SK-N-SH (cell line): ENCODE data around the gene PBX1. TPM values are rescaled to one million over a fixed set of nuclear protein-coding genes. Genes with fewer than 3 reads are reported as not detected.

Experiments
- CTCF ChIA-PET: fragments of 300-600, 350-600 bp; formaldehyde crosslinking; extraction: SDS; loops from one replicate; lab custom pipeline; 2021; lab: Yijun Ruan, JAX
- POLR2A ChIA-PET: fragments of 350-600 bp; sonication (Branson Sonifier 250); formaldehyde crosslinking; extraction: SDS; loops from one replicate; lab custom pipeline; 2020; ENCODE audit warnings: antibody characterized with exemption, inconsistent platforms; lab: Yijun Ruan, JAX
- DNase-seq: peaks from one replicate; pipeline ENCODE4 v3.0.0; 2012
- H2AFZ ChIP-seq: fragments of 200-600 bp; sonication (generic); 2 replicates; pipeline ENCODE4 v1.8.1; 2016; ENCODE audit warnings: antibody characterized with exemption, mild to moderate bottlenecking, low read depth
- H3F3A ChIP-seq: fragments of 200-600 bp; sonication (generic); replicated peaks from 2 replicates; pipeline ENCODE3; 2016; ENCODE audit warnings: antibody characterized with exemption, mild to moderate bottlenecking; ENCODE audit not compliant: insufficient read depth
- H3K27ac ChIP-seq, 2 experiments: fragments of 200-500 bp in 1 of 2; fragments of 200-600 bp in 1 of 2; sonication (Bioruptor generic) in 1 of 2; sonication (generic), shearing (Covaris generic) in 1 of 2; 2 replicates each; pipeline versions ENCODE4 v1.5.1 to v1.6.1; 2014 to 2016; ENCODE audit warnings: low read depth in 2 of 2, inconsistent platforms in 1 of 2, low read length in 1 of 2, mild to moderate bottlenecking in 1 of 2, mixed read lengths in 1 of 2
- H3K27me3 ChIP-seq: fragments of 200-600 bp; sonication (generic), shearing (Covaris generic); 2 replicates; pipeline ENCODE4 v1.6.1; 2016; ENCODE audit warnings: mixed run types; ENCODE audit not compliant: insufficient read depth
- H3K36me3 ChIP-seq, 2 experiments: fragments of 200-500 bp in 1 of 2; fragments of 200-600 bp in 1 of 2; sonication (Bioruptor generic) in 1 of 2; sonication (generic) in 1 of 2; replicated peaks in 1 of 2; 2 replicates each; pipeline versions ENCODE3 to v1.5.1; 2014 to 2016; ENCODE audit warnings: low read length in 1 of 2, mild to moderate bottlenecking in 1 of 2; ENCODE audit not compliant: insufficient read depth in 2 of 2, control insufficient read depth in 1 of 2
- H3K4me1 ChIP-seq, 2 experiments: fragments of 200-500 bp in 1 of 2; fragments of 200-600 bp in 1 of 2; sonication (Bioruptor generic) in 1 of 2; sonication (generic), shearing (Covaris generic) in 1 of 2; 2 replicates each; pipeline versions ENCODE4 v1.5.1 to v1.6.1; 2014 to 2016; ENCODE audit warnings: low read depth in 1 of 2, low read length in 1 of 2, mixed run types in 1 of 2; ENCODE audit not compliant: insufficient read depth in 2 of 2, control insufficient read depth in 1 of 2
- H3K4me2 ChIP-seq: fragments of 200-600 bp; sonication (generic), shearing (Covaris generic); 2 replicates; pipeline ENCODE4 v1.6.1; 2017; ENCODE audit warnings: mixed run types
- H3K4me3 ChIP-seq, 2 experiments: fragments of 200-500 bp in 1 of 2; fragments of 200-600 bp in 1 of 2; sonication (Bioruptor generic) in 1 of 2; sonication (generic), shearing (Covaris generic) in 1 of 2; 2 replicates each; pipeline versions ENCODE4 v1.5.1 to v1.8.1; 2014 to 2016; ENCODE audit warnings: low read depth in 2 of 2, inconsistent platforms in 1 of 2, low read length in 1 of 2, mild to moderate bottlenecking in 1 of 2, mixed read lengths in 1 of 2, moderate library complexity in 1 of 2
- H3K79me2 ChIP-seq: fragments of 200-600 bp; sonication (generic); 2 replicates; pipeline ENCODE4 v1.8.1; 2017; ENCODE audit warnings: mild to moderate bottlenecking; ENCODE audit not compliant: insufficient read depth
- H3K9ac ChIP-seq: fragments of 200-600 bp; sonication (generic); 2 replicates; pipeline ENCODE4 v1.6.1; 2017; ENCODE audit warnings: mixed run types
- H3K9me2 ChIP-seq: fragments of 200-600 bp; sonication (generic); 2 replicates; pipeline ENCODE4 v1.6.1; 2017; ENCODE audit warnings: mixed run types
- H3K9me3 ChIP-seq: fragments of 200-600 bp; sonication (generic); 2 replicates; pipeline ENCODE4 v1.6.1; 2017; ENCODE audit warnings: mixed run types, mild to moderate bottlenecking, moderate library complexity
- H4K20me1 ChIP-seq: fragments of 200-600 bp; sonication (generic); 2 replicates; pipeline ENCODE4 v1.6.1; 2017; ENCODE audit warnings: mild to moderate bottlenecking, mixed run types; ENCODE audit not compliant: insufficient read depth
- CTCF ChIP-seq: fragments of 200-600 bp; sonication (generic); IDR thresholded peaks from 2 replicates; pipeline ENCODE4 v1.6.1; 2017; ENCODE audit warnings: antibody characterized with exemption, mild to moderate bottlenecking, moderate library complexity
- JUND ChIP-seq: IDR thresholded peaks from 2 replicates; pipeline ENCODE4 v1.4.0; 2012
- MAX ChIP-seq: IDR thresholded peaks from 2 replicates; pipeline ENCODE4 v1.4.0; 2012; ENCODE audit warnings: low read depth
- RAD21 ChIP-seq: IDR thresholded peaks from 2 replicates; pipeline ENCODE4 v1.6.1; 2012; ENCODE audit warnings: mild to moderate bottlenecking, low read length
- RCOR1 ChIP-seq: fragments of 150-350 bp; IDR thresholded peaks from 2 replicates; pipeline ENCODE4 v1.6.1; 2017; ENCODE audit warnings: antibody characterized with exemption, low read length
- RFX5 ChIP-seq: IDR thresholded peaks from 2 replicates; pipeline ENCODE4 v1.6.1; 2012; ENCODE audit warnings: mild to moderate bottlenecking, improper control_type of control experiment, low read length
- RXRA ChIP-seq: IDR thresholded peaks from 2 replicates; pipeline ENCODE4 v1.4.0; 2012; ENCODE audit warnings: low read depth, mild to moderate bottlenecking, borderline replicate concordance
- WGBS: methylation state at CpG from one replicate; pipeline ENCODE4 v1.1.6; 2017; ENCODE audit warnings: low lambda C conversion rate; 5-methylcytosine and 5-hydroxymethylcytosine counted together
- polyA plus RNA-seq, 3 experiments: library from polyadenylated mRNA; depleted of rRNA; stranded (reverse); fragments of >200 nt; gene quantifications; 2 replicates each; pipeline ENCODE4 v1.2.3, GENCODE V29; 2012
- TF ChIP-seq, protein P1 (sequence below): IDR thresholded peaks from 2 replicates; pipeline ENCODE4 v1.4.0; 2012; ENCODE audit warnings: low read depth, borderline replicate concordance
- TF ChIP-seq, protein P2 (sequence below): IDR thresholded peaks from 2 replicates; pipeline ENCODE4; 2012

The PBX1 gene
- polyA plus RNA-seq, 1 of the 3 experiments (the other 2 are of a cell fraction) = 27.0 TPM

DNA sequence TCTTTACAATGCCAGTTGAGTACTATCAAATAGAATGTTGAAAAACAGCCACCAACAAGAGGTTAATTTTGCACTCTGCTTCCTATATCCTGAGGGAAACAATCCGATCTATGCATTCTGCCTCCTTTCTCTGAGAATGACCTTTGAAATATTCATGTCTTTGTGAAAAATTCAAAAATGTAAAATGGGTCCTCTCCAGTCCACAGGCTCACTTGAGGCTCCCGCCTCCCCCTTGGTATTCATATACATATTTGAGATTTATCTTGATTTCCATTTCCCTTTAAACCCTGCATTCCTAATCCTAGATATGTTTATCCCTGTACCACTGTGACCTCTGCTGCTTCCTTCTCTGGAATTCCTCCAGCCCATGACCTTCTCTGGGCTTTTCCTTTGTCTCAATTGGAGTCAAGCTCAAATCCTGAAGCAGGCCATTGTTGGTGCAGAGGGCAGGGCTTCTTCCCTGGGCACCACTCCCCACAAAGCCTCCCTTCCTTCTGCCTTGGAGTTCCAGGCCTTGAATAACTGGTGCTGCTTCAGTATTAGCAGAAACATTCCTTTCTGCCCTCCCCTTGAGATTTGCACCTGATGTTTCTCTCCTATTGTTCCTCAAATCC is 296.8 kb downstream of the PBX1 start:
- no peaks in the 10 kb centered on the region for H3F3A ChIP-seq
- no peak overlapping the region for H3K4me2 ChIP-seq
- no peaks in the 10 kb centered on the region for H3K9me2 ChIP-seq
- H2AFZ ChIP-seq = no peak overlapping the region
- no peak overlapping the region for H3K9ac ChIP-seq
- H4K20me1 ChIP-seq = no peaks in the 10 kb centered on the region
- no peaks in the 10 kb centered on the region for H3K36me3 ChIP-seq
- ChIA-PET POLR2A (no interaction called here), CTCF (no interaction called here)
- H3K4me1 ChIP-seq = no peaks in the 10 kb centered on the region; a peak in 1 of 4 replicates
- TF ChIP-seq, protein P1, sequence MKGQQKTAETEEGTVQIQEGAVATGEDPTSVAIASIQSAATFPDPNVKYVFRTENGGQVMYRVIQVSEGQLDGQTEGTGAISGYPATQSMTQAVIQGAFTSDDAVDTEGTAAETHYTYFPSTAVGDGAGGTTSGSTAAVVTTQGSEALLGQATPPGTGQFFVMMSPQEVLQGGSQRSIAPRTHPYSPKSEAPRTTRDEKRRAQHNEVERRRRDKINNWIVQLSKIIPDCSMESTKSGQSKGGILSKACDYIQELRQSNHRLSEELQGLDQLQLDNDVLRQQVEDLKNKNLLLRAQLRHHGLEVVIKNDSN = no peak
- no peak for TF ChIP-seq RFX5
- 74% methylated on average over 2 of the region's 2 CpGs for WGBS
- H3K79me2 ChIP-seq = no peaks in the 10 kb centered on the region
- no peak overlapping the region for H3K27ac ChIP-seq
- no peak for DNase-seq
- H3K27me3 ChIP-seq = no peaks in the 10 kb centered on the region
- H3K4me3 ChIP-seq = no peak overlapping the region
- H3K9me3 ChIP-seq = no peaks in the 10 kb centered on the region

DNA sequence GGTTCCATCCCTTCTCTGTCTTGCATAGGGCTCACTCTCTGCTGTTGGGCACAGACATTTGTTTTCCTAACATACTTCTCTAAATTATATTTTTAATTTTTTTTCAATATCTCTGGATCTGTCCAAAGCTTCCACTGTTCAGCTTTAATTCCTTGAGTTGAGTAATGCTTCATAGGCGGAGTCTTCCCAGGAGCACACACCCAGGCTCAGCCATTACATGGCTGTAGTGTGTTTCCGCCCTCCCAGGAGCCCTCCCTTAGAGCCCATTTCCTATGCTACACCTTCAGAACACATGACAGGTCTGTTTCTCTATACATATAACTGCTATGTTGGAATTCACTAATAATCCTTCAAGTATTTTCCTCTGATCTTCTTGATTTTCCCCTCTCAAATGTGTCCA is 297.4 kb downstream of the PBX1 start:
- Histone ChIP-seq H3K27me3 (no peaks in the 10 kb centered on the region), H3K27ac (no peak overlapping the region), H3K4me2 (no peak overlapping the region), H3K36me3 (no peaks in the 10 kb centered on the region), H3K4me3 (no peak overlapping the region), H3K4me1 (no peaks in the 10 kb centered on the region; a peak in 1 of 4 replicates), H3K79me2 (no peaks in the 10 kb centered on the region), H3F3A (no peaks in the 10 kb centered on the region), H4K20me1 (no peaks in the 10 kb centered on the region), H3K9me3 (no peaks in the 10 kb centered on the region), H2AFZ (no peak overlapping the region), H3K9ac (no peak overlapping the region), H3K9me2 (no peaks in the 10 kb centered on the region)
- CTCF ChIA-PET = no interaction called here
- 56% methylated on average over 2 of the region's 2 CpGs for WGBS
- TF ChIP-seq RCOR1 (no peak), JUND (no peak), RAD21 (no peak), MAX (no peak), RXRA (no peak), CTCF (no peak)
- TF ChIP-seq, protein P1 = no peak
- TF ChIP-seq, protein P2, sequence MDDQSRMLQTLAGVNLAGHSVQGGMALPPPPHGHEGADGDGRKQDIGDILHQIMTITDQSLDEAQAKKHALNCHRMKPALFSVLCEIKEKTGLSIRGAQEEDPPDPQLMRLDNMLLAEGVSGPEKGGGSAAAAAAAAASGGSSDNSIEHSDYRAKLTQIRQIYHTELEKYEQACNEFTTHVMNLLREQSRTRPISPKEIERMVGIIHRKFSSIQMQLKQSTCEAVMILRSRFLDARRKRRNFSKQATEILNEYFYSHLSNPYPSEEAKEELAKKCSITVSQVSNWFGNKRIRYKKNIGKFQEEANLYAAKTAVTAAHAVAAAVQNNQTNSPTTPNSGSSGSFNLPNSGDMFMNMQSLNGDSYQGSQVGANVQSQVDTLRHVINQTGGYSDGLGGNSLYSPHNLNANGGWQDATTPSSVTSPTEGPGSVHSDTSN = no peak
- POLR2A ChIA-PET = no interaction called here
- no peak for DNase-seq
